Neuronal stem cell (in vitro differentiated cells): Measurements from ENCODE around the gene TSPAN1.
A peak's percentile ranks its signal among the peaks of the same experiment; 100 is the strongest.

Experiments
- DNase-seq: peaks from one replicate; pipeline ENCODE4 v3.0.0-alpha.2; 2013; ENCODE audit warnings: low spot score
- H2AFZ ChIP-seq: one replicate; pipeline ENCODE4 v1.6.1; 2013; ENCODE audit warnings: mild to moderate bottlenecking, low read length, inconsistent platforms
- H2AK5ac ChIP-seq: 2 replicates; pipeline ENCODE4 v1.6.1; 2013; ENCODE audit warnings: low read depth, mild to moderate bottlenecking, inconsistent platforms, low read length, moderate library complexity, mixed read lengths
- H2BK120ac ChIP-seq: 2 replicates; pipeline ENCODE4 v1.6.1; 2013; ENCODE audit warnings: low read depth, mild to moderate bottlenecking, inconsistent platforms, low read length, moderate library complexity, mixed read lengths
- H2BK12ac ChIP-seq: one replicate; pipeline ENCODE4 v1.6.1; 2013; ENCODE audit warnings: low read length, inconsistent platforms
- H2BK15ac ChIP-seq: 2 replicates; pipeline ENCODE4 v1.6.1; 2013; ENCODE audit warnings: mild to moderate bottlenecking, low read length, inconsistent platforms, mixed read lengths
- H2BK5ac ChIP-seq: one replicate; pipeline ENCODE4 v1.6.1; 2013; ENCODE audit warnings: inconsistent platforms, mild to moderate bottlenecking, low read length, moderate library complexity
- H3K14ac ChIP-seq: one replicate; pipeline ENCODE4 v1.6.1; 2013; ENCODE audit warnings: low read length, inconsistent platforms
- H3K18ac ChIP-seq: 2 replicates; pipeline ENCODE4 v1.6.1; 2013; ENCODE audit warnings: low read length, inconsistent platforms
- H3K23ac ChIP-seq: 2 replicates; pipeline ENCODE4 v1.6.1; 2013; ENCODE audit warnings: low read depth, mild to moderate bottlenecking, mixed read lengths, low read length, inconsistent platforms; ENCODE audit not compliant: poor library complexity
- H3K27ac ChIP-seq: replicated peaks from 3 replicates; pipeline ENCODE4 v1.5.1; 2013; ENCODE audit warnings: low read length, inconsistent platforms
- H3K27me3 ChIP-seq, 3 experiments: 2 replicates each; pipeline ENCODE4 v1.6.1; 2013; ENCODE audit warnings: low read length in 3 of 3, mild to moderate bottlenecking in 2 of 3, inconsistent platforms in 1 of 3, low read depth in 1 of 3, mixed read lengths in 1 of 3, moderate library complexity in 1 of 3; ENCODE audit not compliant: control insufficient read depth in 3 of 3, insufficient read depth in 3 of 3
- H3K36me3 ChIP-seq, 2 donors: replicated peaks in 1 of 2; 2 replicates each; pipeline ENCODE4 v1.6.1; 2013; ENCODE audit warnings: low read length in 2 of 2; ENCODE audit not compliant: control insufficient read depth in 2 of 2, insufficient read depth in 2 of 2
- H3K4ac ChIP-seq: 2 replicates; pipeline ENCODE4 v1.6.1; 2013; ENCODE audit warnings: inconsistent platforms, mild to moderate bottlenecking, low read length, moderate library complexity
- H3K4me1 ChIP-seq, 2 donors: 1 replicate in 1 of 2; 2 replicates in 1 of 2; pipeline ENCODE4 v1.6.1; 2013; ENCODE audit warnings: low read length in 2 of 2, low read depth in 1 of 2; ENCODE audit not compliant: control insufficient read depth in 2 of 2, insufficient read depth in 1 of 2
- H3K4me2 ChIP-seq: one replicate; pipeline ENCODE4 v1.6.1; 2013; ENCODE audit warnings: mild to moderate bottlenecking, low read length, inconsistent platforms; ENCODE audit not compliant: insufficient read depth, poor library complexity, severe bottlenecking
- H3K4me3 ChIP-seq, 2 donors: 2 replicates each; pipeline ENCODE4 v1.5.1; 2013; ENCODE audit warnings: low read length in 2 of 2, mild to moderate bottlenecking in 2 of 2, inconsistent platforms in 1 of 2, moderate library complexity in 1 of 2
- H3K79me1 ChIP-seq: one replicate; pipeline ENCODE4 v1.6.1; 2013; ENCODE audit warnings: low read depth, mild to moderate bottlenecking, inconsistent platforms, low read length, moderate library complexity
- H3K9ac ChIP-seq: one replicate; pipeline ENCODE4 v1.6.1; 2013; ENCODE audit warnings: mild to moderate bottlenecking, low read depth, low read length, inconsistent platforms; ENCODE audit not compliant: poor library complexity
- H3K9me3 ChIP-seq, 2 donors: replicated peaks in 1 of 2; 2 replicates each; pipeline versions ENCODE3 to v1.6.1; 2013; ENCODE audit warnings: low read length in 2 of 2, mild to moderate bottlenecking in 2 of 2, inconsistent platforms in 1 of 2, low read depth in 1 of 2, mixed read lengths in 1 of 2, moderate library complexity in 1 of 2; ENCODE audit not compliant: control insufficient read depth in 2 of 2, insufficient read depth in 1 of 2
- H4K8ac ChIP-seq: one replicate; pipeline ENCODE4 v1.6.1; 2013; ENCODE audit warnings: low read depth, mild to moderate bottlenecking, inconsistent platforms, low read length, moderate library complexity
- H4K91ac ChIP-seq: one replicate; pipeline ENCODE4 v1.6.1; 2013; ENCODE audit warnings: low read length, low read depth, mild to moderate bottlenecking, inconsistent platforms; ENCODE audit not compliant: poor library complexity
- WGBS, 2 donors: extraction: QIAGEN DNeasy Blood & Tissue Kit; methylation state at CpG; one replicate each; pipeline ENCODE4 v1.1.7; 2013; ENCODE audit warnings: missing lambda C conversion rate in 2 of 2, mixed read lengths in 1 of 2; ENCODE audit not compliant: insufficient read length in 2 of 2, insufficient replicate concordance in 1 of 2; ENCODE audit errors: extremely low coverage in 2 of 2; 5-methylcytosine and 5-hydroxymethylcytosine counted together

TSPAN1 gene

GRCh38 chr1:46183926-46184557 is 9.2 kb downstream of the TSPAN1 start:
- Histone ChIP-seq H3K23ac (no peak overlapping the region), H3K27ac (no peak overlapping the region), H3K4me2 (no peak overlapping the region), H4K8ac (no peak overlapping the region), H3K27me3 (no peaks in the 10 kb centered on the region), H3K9ac (no peak overlapping the region), H2AFZ (no peak overlapping the region), H3K4me3 (no peak overlapping the region), H3K4me1 (peaks cover 2 to 10% of the 10 kb centered on the region in 2 donors), H3K9me3 (no peaks in the 10 kb centered on the region), H3K79me1 (peaks cover 2% of the 10 kb centered on the region), H2BK5ac (no peak overlapping the region), H4K91ac (no peak overlapping the region), H3K4ac (no peak overlapping the region), H2BK120ac (no peak overlapping the region), H3K14ac (no peak overlapping the region), H3K18ac (no peak overlapping the region), H2BK12ac (no peak overlapping the region), H3K36me3 (peaks cover 2 to 21% of the 10 kb centered on the region in 2 donors), H2AK5ac (no peak overlapping the region), H2BK15ac (no peak overlapping the region)
- no peak for DNase-seq
- no CpG with 5 or more reads among the region's 12 CpGs for WGBS, 2 donors

GRCh38 chr1:46184920-46185658 is 10.2 kb downstream of the TSPAN1 start:
- Histone ChIP-seq H3K27me3 (no peaks in the 10 kb centered on the region), H3K4ac (no peak overlapping the region), H3K9me3 (no peaks in the 10 kb centered on the region), H3K18ac (no peak overlapping the region), H3K4me2 (no peak overlapping the region), H3K23ac (peak overlapping the region; percentile 39), H2AK5ac (no peak overlapping the region), H3K36me3 (peaks cover 8 to 30% of the 10 kb centered on the region in 2 donors), H3K27ac (no peak overlapping the region), H3K4me3 (no peak overlapping the region), H2BK15ac (no peak overlapping the region), H2BK120ac (no peak overlapping the region), H4K91ac (no peak overlapping the region), H3K79me1 (peaks cover 2% of the 10 kb centered on the region), H3K4me1 (peaks cover under 1 to 7% of the 10 kb centered on the region in 2 donors), H4K8ac (no peak overlapping the region), H2AFZ (no peak overlapping the region), H3K9ac (peak overlapping the region; percentile 7), H2BK5ac (no peak overlapping the region), H2BK12ac (no peak overlapping the region), H3K14ac (peak overlapping the region; percentile 64)
- no CpG with 5 or more reads among the region's 7 CpGs for whole genome bisulfite sequencing, 2 donors
- no peak for DNase-seq

- peaks cover 2% of the 10 kb centered on the region for H3K79me1 ChIP-seq
- no peak overlapping the region for H2BK120ac ChIP-seq
- H3K36me3 ChIP-seq, result peaks cover 13 to 39% of the 10 kb centered on the region in 2 donors
- H3K4ac ChIP-seq, result no peak overlapping the region
- no peak overlapping the region for H2BK12ac ChIP-seq
- H4K91ac ChIP-seq, result no peak overlapping the region
- DNase-seq, result no peak
- no peak overlapping the region for H2BK5ac ChIP-seq
- no peak overlapping the region for H2AK5ac ChIP-seq
- H3K23ac ChIP-seq, result no peak overlapping the region
- WGBS, 2 donors, result no CpG with 5 or more reads among the region's 2 CpGs
- H3K4me1 ChIP-seq, result peaks cover 0 to 5% of the 10 kb centered on the region in 2 donors
- no peak overlapping the region for H3K4me3 ChIP-seq
- no peak overlapping the region for H3K27ac ChIP-seq
- H3K27me3 ChIP-seq, result no peaks in the 10 kb centered on the region
- H3K18ac ChIP-seq, result no peak overlapping the region
- no peak overlapping the region for H4K8ac ChIP-seq
- no peak overlapping the region for H2BK15ac ChIP-seq
- H3K9ac ChIP-seq, result no peak overlapping the region
- H3K14ac ChIP-seq, result no peak overlapping the region
- H2AFZ ChIP-seq, result no peak overlapping the region
- no peaks in the 10 kb centered on the region for H3K9me3 ChIP-seq
- H3K4me2 ChIP-seq, result no peak overlapping the region
Observed at GRCh38 chr1:46186076-46186475, 11.2 kb downstream of the TSPAN1 start.

- Histone ChIP-seq H3K23ac (peak overlapping the region; percentile 73), H2AFZ (no peak overlapping the region), H3K4me2 (no peak overlapping the region), H3K9me3 (no peaks in the 10 kb centered on the region), H3K79me1 (peaks cover 2% of the 10 kb centered on the region), H4K8ac (peak overlapping the region; percentile 43), H3K27ac (no peak overlapping the region), H3K36me3 (peaks cover 21 to 48% of the 10 kb centered on the region in 2 donors), H3K4me1 (peaks cover 0 to 5% of the 10 kb centered on the region in 2 donors), H3K27me3 (no peaks in the 10 kb centered on the region), H3K18ac (peak overlapping the region; percentile 57), H4K91ac (no peak overlapping the region), H3K4ac (no peak overlapping the region), H2BK12ac (peak overlapping the region; percentile 30), H2BK15ac (peak overlapping the region; percentile 37), H3K4me3 (no peak overlapping the region), H2BK5ac (peak overlapping the region; percentile 39), H3K9ac (peak overlapping the region; percentile 44), H2BK120ac (no peak overlapping the region), H3K14ac (peak overlapping the region; percentile 38), H2AK5ac (peak overlapping the region; percentile 46)
- WGBS, 2 donors, result no CpG with 5 or more reads among the region's 8 CpGs
- DNase-seq, result no peak
Observed at GRCh38 chr1:46187106-46187869, 12.4 kb downstream of the TSPAN1 start.
